ENCODE data around the gene UBAC1. TPM values are rescaled to one million over a fixed set of nuclear protein-coding genes. Genes with fewer than 3 reads are reported as not detected.
"Not testable (repeated sequence)": the region's sequence is repeated elsewhere in the genome, so short reads cannot be mapped to it uniquely, and the experiment has no call there.

Gene UBAC1
- total RNA-seq, 1 donor from 2014 or later = 41.9 TPM

DNA sequence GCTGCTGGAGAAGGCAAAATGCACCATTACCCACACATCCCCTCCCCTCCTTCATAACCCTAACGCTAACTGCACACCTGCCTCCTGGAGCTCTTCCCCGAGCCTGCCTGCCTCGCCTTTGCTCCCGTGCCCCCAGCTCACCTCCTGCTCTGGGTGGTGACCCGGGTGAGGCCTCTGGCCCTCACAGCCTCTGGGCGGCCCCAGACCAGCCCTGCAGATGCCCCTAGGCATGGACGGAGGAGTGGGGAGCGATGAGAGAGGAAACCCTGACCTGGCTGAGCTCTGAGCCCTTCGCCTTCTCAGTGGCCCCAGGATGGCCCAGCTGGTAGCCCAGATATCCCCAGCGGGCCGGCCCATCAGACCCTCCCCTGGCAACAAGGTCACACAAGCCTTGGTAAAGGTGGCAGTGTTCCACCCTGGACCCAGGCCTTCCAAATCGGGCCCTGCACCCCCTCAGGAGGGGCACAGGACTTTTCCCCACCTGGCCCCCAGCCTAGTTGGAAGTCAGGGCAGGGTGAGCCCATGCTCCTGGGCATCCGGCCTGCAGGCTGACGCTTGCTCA is 39.3 kb downstream of the UBAC1 start:
- H3K9me3 Mint-ChIP-seq = peaks cover 16% of the 10 kb centered on the region
- H3K4me1 Mint-ChIP-seq (ENCODE audit: low read depth) = peaks cover 20% of the 10 kb centered on the region
- H3K27me3 Mint-ChIP-seq (ENCODE audit: insufficient read depth) = no peaks in the 10 kb centered on the region
- DNase-seq (ENCODE audit: low spot score) = no peak
- H3K4me3 Mint-ChIP-seq = no peak overlapping the region
- intact Hi-C loops (cut with micrococcal nuclease) = no loop called here
- H3K27ac Mint-ChIP-seq = no peak overlapping the region
- H3K36me3 Mint-ChIP-seq (ENCODE audit: low read depth) = peaks cover 24% of the 10 kb centered on the region

DNA sequence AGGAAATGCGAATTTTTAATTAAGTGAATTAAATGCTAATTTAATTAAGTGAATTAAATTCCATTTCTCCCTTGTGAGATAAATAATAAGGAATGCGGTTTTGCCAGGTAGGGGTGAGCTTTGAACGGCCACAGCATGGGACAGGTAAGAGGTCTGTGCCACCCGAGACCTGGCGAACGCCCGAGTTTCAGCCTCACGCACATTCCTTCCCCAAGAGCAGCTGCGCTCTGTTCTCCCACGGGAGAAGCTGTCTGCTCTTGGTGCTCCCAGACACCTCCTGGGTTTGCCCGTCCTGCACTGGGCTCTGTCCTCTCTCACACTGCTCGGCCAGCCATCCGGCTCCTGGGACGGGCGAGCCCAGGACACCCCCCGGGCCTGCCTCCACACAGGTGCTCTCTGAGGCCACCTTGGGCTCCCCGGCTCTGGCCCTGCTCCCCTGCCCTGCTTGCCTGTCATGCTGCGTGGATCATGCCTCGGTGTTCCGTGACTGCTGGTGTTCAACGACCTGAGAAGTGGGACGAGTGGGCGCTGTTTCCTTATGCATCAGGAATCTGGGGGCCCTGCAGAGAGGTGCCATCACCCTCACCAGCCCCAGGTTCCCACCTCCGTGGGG is 40.1 kb downstream of the UBAC1 start:
- no peaks in the 10 kb centered on the region for H3K27me3 Mint-ChIP-seq (ENCODE audit: insufficient read depth)
- H3K36me3 Mint-ChIP-seq (ENCODE audit: low read depth) = peaks cover 28% of the 10 kb centered on the region
- H3K27ac Mint-ChIP-seq = no peak overlapping the region
- no peak for DNase-seq (ENCODE audit: low spot score)
- no peak overlapping the region for H3K4me3 Mint-ChIP-seq
- intact Hi-C loops (cut with micrococcal nuclease) = no loop called here
- H3K4me1 Mint-ChIP-seq (ENCODE audit: low read depth) = peaks cover 20% of the 10 kb centered on the region
- peaks cover 23% of the 10 kb centered on the region for H3K9me3 Mint-ChIP-seq

DNA sequence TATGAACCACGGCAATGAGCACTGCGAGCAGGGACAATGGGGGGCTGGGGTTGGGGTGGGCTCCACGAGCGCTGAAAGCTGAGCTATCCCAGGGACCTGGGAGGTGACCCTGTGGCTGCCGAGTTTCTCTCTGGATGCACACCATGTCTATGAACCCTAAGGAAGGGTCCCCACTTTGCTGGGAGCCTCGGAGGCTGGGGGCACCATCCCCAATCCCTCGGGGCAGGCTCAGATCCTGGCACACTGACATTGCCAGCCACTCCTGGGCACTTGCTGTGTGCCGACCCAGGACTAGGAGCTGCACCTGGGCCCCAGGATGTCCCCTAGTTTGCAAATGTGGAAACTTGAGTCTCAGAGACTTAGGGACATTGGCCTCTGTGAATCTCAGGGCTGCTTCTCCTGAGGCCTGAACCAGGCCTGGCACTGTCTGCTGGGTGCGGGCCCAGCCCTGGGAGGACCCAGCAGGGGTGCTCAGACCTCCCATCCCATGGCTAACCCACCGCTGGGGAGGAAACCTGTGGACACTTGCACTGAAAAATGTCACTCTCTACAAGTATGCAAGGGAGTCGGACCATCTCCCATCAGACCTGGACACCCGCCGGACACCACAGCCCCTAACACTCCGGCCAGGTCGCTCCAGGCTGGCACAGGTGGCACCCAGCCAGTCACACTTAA is 40.8 kb downstream of the UBAC1 start:
- intact Hi-C loops (cut with micrococcal nuclease) = no loop called here
- Mint-ChIP-seq H3K27me3 (ENCODE audit: insufficient read depth) (no peaks in the 10 kb centered on the region), H3K9me3 (peaks cover 30% of the 10 kb centered on the region), H3K4me1 (ENCODE audit: low read depth) (peaks cover 14% of the 10 kb centered on the region), H3K27ac (no peak overlapping the region), H3K36me3 (ENCODE audit: low read depth) (peaks cover 29% of the 10 kb centered on the region), H3K4me3 (no peak overlapping the region)
- DNase-seq (ENCODE audit: low spot score) = no peak

DNA sequence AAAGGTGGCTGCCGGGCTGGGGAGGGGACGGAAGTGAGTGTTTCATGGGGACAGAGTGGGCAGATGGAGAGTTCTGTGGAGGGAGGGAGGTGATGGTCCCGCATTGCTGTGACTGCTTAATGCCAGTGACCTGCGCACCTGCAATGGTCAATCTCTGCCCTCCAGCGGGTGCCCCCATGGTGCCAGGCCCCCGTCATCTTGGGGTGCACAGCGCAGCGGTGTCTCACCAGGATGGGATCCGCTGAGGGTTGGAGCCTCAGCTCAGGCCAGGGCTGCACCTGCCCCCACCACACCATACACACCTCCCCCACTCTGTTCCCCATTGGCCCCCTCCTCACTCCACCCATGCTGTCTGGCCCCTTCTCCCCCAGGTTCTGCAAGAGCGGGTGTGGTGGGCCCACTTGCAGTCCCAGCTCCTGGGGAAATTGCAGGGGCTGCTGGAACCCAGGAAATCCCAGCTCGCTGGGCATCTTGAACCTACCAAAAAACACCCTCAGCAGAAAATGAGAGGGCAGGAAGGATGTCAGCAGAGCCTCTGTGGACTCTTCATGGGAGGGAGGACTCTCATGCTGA is 41.8 kb downstream of the UBAC1 start:
- H3K4me1 Mint-ChIP-seq (ENCODE audit: low read depth) = peaks cover 4% of the 10 kb centered on the region
- H3K9me3 Mint-ChIP-seq = peaks cover 40% of the 10 kb centered on the region
- no peak overlapping the region for H3K4me3 Mint-ChIP-seq
- no peaks in the 10 kb centered on the region for H3K27me3 Mint-ChIP-seq (ENCODE audit: insufficient read depth)
- H3K27ac Mint-ChIP-seq = peak overlapping the region; percentile 35
- intact Hi-C loops (cut with micrococcal nuclease) = no loop called here
- H3K36me3 Mint-ChIP-seq (ENCODE audit: low read depth) = peaks cover 34% of the 10 kb centered on the region
- DNase-seq (ENCODE audit: low spot score) = no peak

DNA sequence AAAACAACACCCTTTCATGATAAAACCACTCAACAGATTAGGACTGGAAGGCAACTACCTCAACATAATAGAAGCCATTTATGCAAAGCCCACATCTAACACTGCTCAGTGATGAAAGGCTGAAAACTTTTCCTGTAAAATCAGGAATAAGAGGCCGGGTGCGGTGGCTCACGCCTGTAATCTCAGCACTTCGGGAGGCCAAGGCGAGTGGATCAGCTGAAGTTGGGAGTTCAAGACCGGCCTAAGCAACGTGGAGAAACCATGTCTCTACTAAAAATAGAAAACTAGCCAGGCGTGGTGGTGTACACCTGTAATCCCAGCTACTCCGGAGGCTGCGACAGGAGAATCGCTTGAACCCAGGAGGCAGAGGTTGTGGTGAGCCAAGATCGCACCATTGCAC is 44.9 kb downstream of the UBAC1 start:
- Mint-ChIP-seq H3K9me3 (peaks cover 45% of the 10 kb centered on the region), H3K36me3 (ENCODE audit: low read depth) (peaks cover 46% of the 10 kb centered on the region)
- H3K4me3 Mint-ChIP-seq; DNase-seq (ENCODE audit: low spot score); H3K27me3 Mint-ChIP-seq (ENCODE audit: insufficient read depth); intact Hi-C loops (cut with micrococcal nuclease); H3K27ac Mint-ChIP-seq; H3K4me1 Mint-ChIP-seq (ENCODE audit: low read depth): not testable (repeated sequence)

DNA sequence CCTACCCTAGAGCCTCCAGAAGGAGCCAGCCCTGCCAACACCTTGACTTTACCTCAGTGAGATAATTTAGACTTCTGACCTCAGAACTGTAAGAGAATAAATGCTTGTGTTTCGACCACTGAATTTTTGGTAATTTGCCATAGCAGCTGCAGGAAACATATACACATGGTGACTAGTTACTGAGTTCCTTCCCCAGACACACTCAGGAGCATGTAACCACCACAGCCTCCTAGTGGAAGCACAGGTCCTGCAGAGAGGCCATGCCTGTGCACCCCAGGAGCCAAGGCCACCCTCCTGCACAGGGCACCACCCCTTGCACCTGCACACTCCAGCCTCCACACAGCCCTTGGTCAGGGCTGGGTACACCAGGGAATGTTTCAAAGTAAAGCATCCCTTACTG is 46.3 kb downstream of the UBAC1 start:
- H3K4me1 Mint-ChIP-seq (ENCODE audit: low read depth) = peaks cover 15% of the 10 kb centered on the region
- peaks cover 45% of the 10 kb centered on the region for H3K9me3 Mint-ChIP-seq
- no peak overlapping the region for H3K27ac Mint-ChIP-seq
- intact Hi-C loops (cut with micrococcal nuclease) = no loop called here
- peaks cover 59% of the 10 kb centered on the region for H3K36me3 Mint-ChIP-seq (ENCODE audit: low read depth)
- no peak overlapping the region for H3K4me3 Mint-ChIP-seq
- no peaks in the 10 kb centered on the region for H3K27me3 Mint-ChIP-seq (ENCODE audit: insufficient read depth)
- no peak for DNase-seq (ENCODE audit: low spot score)

DNA sequence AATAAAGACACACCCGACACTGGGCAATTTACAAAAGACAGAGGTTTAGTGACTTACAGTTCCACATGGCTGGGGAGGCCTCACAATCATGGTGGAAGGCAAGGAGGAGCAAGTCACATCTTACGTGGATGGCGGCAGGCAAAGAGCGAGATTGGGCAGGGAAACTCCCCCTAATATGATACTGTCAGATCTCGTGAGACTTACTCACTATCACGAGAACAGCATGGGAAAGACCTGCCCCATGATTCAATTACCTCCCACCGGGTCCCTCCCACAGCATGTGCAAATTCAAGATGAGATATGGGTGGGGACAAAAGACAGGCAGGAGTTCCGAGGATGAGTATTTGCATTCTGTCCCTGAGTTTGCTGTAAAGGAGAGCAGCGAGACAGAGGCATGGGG is 49.9 kb downstream of the UBAC1 start:
- H3K36me3 Mint-ChIP-seq (ENCODE audit: low read depth) = peaks cover 58% of the 10 kb centered on the region
- H3K27ac Mint-ChIP-seq; DNase-seq (ENCODE audit: low spot score); intact Hi-C loops (cut with micrococcal nuclease); H3K4me3 Mint-ChIP-seq; H3K27me3 Mint-ChIP-seq (ENCODE audit: insufficient read depth): not testable (repeated sequence)
- H3K4me1 Mint-ChIP-seq (ENCODE audit: low read depth) = peaks cover 35% of the 10 kb centered on the region
- peaks cover 30% of the 10 kb centered on the region for H3K9me3 Mint-ChIP-seq

DNA sequence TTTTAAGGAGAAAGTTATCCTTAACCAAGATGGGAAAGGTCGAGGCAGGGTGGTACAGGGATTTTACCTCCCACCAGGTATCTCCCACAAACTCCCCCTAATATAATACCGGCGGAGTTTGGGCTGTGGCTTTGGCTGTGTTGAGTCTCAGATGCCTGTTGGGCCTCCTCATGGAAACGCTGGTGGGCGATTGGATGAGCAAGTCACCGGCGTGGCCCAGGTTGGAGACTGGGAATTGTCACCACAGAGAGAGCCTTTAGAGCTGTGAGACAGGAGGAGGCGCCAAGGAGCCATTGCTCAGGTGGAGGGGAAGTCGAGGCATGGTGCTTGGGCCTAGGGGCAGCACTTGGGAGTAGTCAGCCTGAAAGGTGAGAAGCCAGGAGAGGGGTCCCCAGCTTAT is 50.4 kb downstream of the UBAC1 start:
- H3K4me1 Mint-ChIP-seq (ENCODE audit: low read depth) = peaks cover 39% of the 10 kb centered on the region
- intact Hi-C loops (cut with micrococcal nuclease) = no loop called here
- H3K36me3 Mint-ChIP-seq (ENCODE audit: low read depth) = peaks cover 56% of the 10 kb centered on the region
- peaks cover 25% of the 10 kb centered on the region for H3K9me3 Mint-ChIP-seq
- DNase-seq (ENCODE audit: low spot score) = no peak
- no peak overlapping the region for H3K4me3 Mint-ChIP-seq
- no peaks in the 10 kb centered on the region for H3K27me3 Mint-ChIP-seq (ENCODE audit: insufficient read depth)
- H3K27ac Mint-ChIP-seq = no peak overlapping the region

DNA sequence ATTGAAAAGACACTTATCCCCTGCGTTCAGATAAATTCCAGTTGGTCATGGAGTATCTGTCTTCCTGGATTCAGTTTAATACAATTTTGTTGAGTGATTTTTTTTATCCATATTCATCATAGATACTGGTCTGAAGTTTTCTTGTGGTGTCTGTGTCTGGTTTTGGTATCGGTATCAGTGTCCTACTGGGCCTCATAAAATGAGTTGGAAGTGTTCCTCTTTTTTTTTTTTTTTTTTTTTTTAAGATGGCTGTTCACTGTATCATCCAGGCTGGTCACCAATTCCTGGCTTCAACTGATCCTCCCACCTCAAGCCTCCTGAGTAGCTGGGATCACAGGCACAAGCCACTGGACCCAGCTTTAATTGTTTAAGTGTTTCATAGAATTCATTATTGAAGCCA is 51.0 kb downstream of the UBAC1 start:
- Mint-ChIP-seq H3K4me3 (peak overlapping the region; percentile 68), H3K4me1 (ENCODE audit: low read depth) (peaks cover 45% of the 10 kb centered on the region), H3K27ac (no peak overlapping the region)

DNA sequence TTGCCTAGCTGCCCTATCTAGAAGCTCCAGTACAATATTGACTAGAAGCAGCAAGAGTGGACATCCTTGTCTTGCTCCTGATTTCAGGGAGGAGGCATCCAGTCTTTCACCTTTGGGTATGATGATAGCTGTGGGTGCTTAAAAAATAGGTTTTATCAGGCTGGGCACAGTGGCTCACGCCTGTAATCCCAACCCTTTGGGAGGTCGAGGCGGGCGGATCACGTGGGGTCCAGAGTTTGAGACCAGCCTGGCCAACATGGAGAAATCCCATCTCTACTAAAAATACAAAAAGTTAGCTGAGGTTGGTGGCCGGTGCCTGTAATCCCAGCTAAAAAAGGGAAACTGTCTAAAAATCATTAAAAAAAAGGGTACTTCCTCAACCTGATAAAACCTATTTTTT is 51.8 kb downstream of the UBAC1 start:
- Mint-ChIP-seq H3K27ac (peak overlapping the region; percentile 79), H3K4me1 (ENCODE audit: low read depth) (peaks cover 50% of the 10 kb centered on the region), H3K9me3 (peaks cover 11% of the 10 kb centered on the region), H3K27me3 (ENCODE audit: insufficient read depth) (no peaks in the 10 kb centered on the region), H3K4me3 (peak overlapping the region; percentile 85), H3K36me3 (ENCODE audit: low read depth) (peaks cover 49% of the 10 kb centered on the region)
- DNase-seq (ENCODE audit: low spot score) = no peak
- intact Hi-C loops (cut with micrococcal nuclease) = loop anchor here (5.0 kb wide), 4 partner anchors 338 to 1698 kb away; partner anchors contain the start of genes ARRDC1, QSOX2 and SNAPC4

More for the DNA sequence above, 51.0 kb downstream of the UBAC1 start:
- DNase-seq (ENCODE audit: low spot score) = no peak
- intact Hi-C loops (cut with micrococcal nuclease) = no loop called here
- Mint-ChIP-seq H3K9me3 (peaks cover 20% of the 10 kb centered on the region), H3K36me3 (ENCODE audit: low read depth) (peaks cover 54% of the 10 kb centered on the region), H3K27me3 (ENCODE audit: insufficient read depth) (no peaks in the 10 kb centered on the region)

DNA sequence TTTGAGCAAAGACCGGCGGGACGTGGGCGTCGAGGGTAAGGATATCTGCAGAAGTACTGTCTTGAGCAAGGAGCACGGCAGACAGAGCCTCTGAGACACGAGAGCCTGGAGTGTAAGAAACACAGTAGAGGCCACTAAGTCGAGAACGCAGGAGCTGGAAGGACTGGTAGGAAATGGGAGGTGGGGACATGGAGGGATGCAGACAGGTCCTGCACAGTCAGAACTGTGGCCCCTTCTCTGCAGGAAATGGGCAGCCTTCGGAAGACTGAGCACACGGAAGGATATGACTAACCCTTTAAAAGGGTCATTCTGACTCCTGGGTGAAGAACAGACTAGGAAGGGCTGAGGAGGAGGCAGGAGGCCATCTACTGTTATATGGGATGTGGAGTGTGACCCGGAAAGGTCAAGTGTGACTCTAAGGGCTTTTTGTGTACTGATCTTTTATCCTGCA is 52.4 kb downstream of the UBAC1 start:
- Mint-ChIP-seq H3K27ac (peak overlapping the region; percentile 79), H3K27me3 (ENCODE audit: insufficient read depth) (no peaks in the 10 kb centered on the region), H3K36me3 (ENCODE audit: low read depth) (peaks cover 47% of the 10 kb centered on the region), H3K4me3 (peak overlapping the region; percentile 85), H3K9me3 (peaks cover 10% of the 10 kb centered on the region), H3K4me1 (ENCODE audit: low read depth) (peaks cover 50% of the 10 kb centered on the region)
- no peak for DNase-seq (ENCODE audit: low spot score)
- intact Hi-C loops (cut with micrococcal nuclease) = loop anchor here (5.0 kb wide), 4 partner anchors 339 to 1699 kb away; partner anchors contain the start of genes ARRDC1, QSOX2 and SNAPC4

DNA sequence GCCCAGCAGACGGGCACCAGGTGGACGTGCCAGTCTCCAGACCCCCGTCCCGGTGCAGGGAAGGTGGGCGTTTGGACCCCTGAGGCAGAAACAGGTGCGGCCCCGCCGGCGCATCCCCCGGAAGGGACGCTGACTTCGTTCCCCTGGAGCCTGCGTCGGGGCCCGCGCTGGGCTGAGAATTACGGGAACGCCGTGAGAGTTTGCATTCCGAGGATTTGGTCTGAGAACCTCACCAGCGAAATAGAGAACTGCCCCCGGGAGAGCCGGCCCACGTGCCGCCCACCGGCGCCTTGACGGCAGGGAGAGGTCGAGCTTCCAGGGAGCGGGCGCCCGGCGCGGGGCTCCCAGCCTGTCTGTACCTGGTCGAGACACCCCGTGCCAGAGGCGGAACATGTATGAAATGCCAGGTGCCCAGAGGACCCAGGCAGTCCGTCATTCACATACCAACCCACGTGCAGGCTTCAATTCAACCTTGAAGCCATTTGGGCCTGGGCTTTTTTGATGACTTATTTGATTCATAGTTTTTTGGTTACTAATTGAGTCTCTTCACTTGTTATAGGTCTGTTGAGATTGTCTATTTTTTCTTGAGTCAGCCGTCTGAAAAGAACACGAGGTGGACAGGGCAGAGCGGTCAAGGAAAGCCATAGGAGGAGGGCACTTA is 53.0 kb downstream of the UBAC1 start:
- intact Hi-C loops (cut with micrococcal nuclease) = loop anchor here (5.0 kb wide), 4 partner anchors 339 to 1699 kb away; partner anchors contain the start of genes ARRDC1, QSOX2 and SNAPC4
- peak overlapping the region; percentile 85 for H3K4me3 Mint-ChIP-seq
- no peak for DNase-seq (ENCODE audit: low spot score)
- H3K9me3 Mint-ChIP-seq = peaks cover 6% of the 10 kb centered on the region
- H3K27me3 Mint-ChIP-seq (ENCODE audit: insufficient read depth) = no peaks in the 10 kb centered on the region
- H3K4me1 Mint-ChIP-seq (ENCODE audit: low read depth) = peaks cover 50% of the 10 kb centered on the region
- peaks cover 44% of the 10 kb centered on the region for H3K36me3 Mint-ChIP-seq (ENCODE audit: low read depth)
- peak overlapping the region; percentile 79 for H3K27ac Mint-ChIP-seq

Measured in activated T-helper 1 cell treated with anti-CD3 and anti-CD28 coated beads, Interleukin-12 subunit alpha, Interleukin-12 subunit beta, Interleukin-2, Interleukin-4 antibody, amounts not matched to agents 30 ng/mL and 10 ng/mL and 1 ng/mL, durations not matched to agents 14 hours and 24 hours and 36 hours (primary cell).